ENCODE measurements around the gene SESTD1. TPM values are rescaled to one million over a fixed set of nuclear protein-coding genes. Genes with fewer than 3 reads are reported as not detected.
"Not testable (repeated sequence)": the region's sequence is repeated elsewhere in the genome, so short reads cannot be mapped to it uniquely, and the experiment has no call there.

The SESTD1 gene
- total and polyA plus RNA-seq, 2 of the 13 experiments (the other 11 are each of a cell fraction or from before 2014, with no cell fraction given) = 74.4 to 101 TPM

- H3K4me2 ChIP-seq (ENCODE audit: low read depth, low read length); DNase-seq (ENCODE audit: low spot score); intact Hi-C loops (cut with micrococcal nuclease; ENCODE audit: unreplicated experiment); H3K9me3 ChIP-seq (ENCODE audit: low read length); H3K27me3 ChIP-seq (ENCODE audit: control insufficient read depth in 1 of 2, insufficient read depth in 2 of 2, low read length in 2 of 2); H2AFZ ChIP-seq (ENCODE audit: low read length); H3K79me2 ChIP-seq (ENCODE audit: insufficient read depth, low read length); in situ Hi-C loops (cut with HindIII; ENCODE audit: extremely low pct_ligation_motif_present, low pct_unique_long_range_greater_than_20kb); POLR2A ChIA-PET; H3K4me1 ChIP-seq (ENCODE audit: insufficient read depth, low read length); CTCF ChIA-PET (ENCODE audit: low intra/inter-chr PET ratio, low total read pairs); H3K4me3 ChIP-seq (replicated peaks in 1 of 3; ENCODE audit: insufficient read depth in 1 of 3, low read depth in 2 of 3, low read length in 3 of 3); FAIRE-seq; H3K9ac ChIP-seq (ENCODE audit: insufficient read depth, low read depth, low read length); BruUV-seq (replicated peaks); H3K36me3 ChIP-seq (replicated peaks in 1 of 2; ENCODE audit: control insufficient read depth in 1 of 2, insufficient read depth in 2 of 2, low read length in 2 of 2); H4K20me1 ChIP-seq (ENCODE audit: insufficient read depth, low read length); ATAC-seq; H3K27ac ChIP-seq (ENCODE audit: extremely low read length, insufficient read depth, low read length): not testable (repeated sequence)
- WGBS (ENCODE audit: low lambda C conversion rate) = 24% methylated on average over 3 of the region's 3 CpGs
These were observed 211.1 kb downstream of the SESTD1 start for GRCh38 chr2:179053568-179053967.

Other genes with a start within 250 kb of the SESTD1 start
- not detected in 2 replicates for gene CCDC141, start 214.7 kb downstream of the SESTD1 start, total RNA-seq (2016; rRNA removed; fragmentation: Illumina TruSeq; extraction: Trizol)
- not detected in 2 replicates for gene CCDC141, start 214.7 kb downstream of the SESTD1 start, polyA plus RNA-seq (2011; rRNA removed)

Measured in HepG2 (cell line).